Stimulated activated CD8-positive, alpha-beta memory T cell treated with anti-CD3 and anti-CD28 coated beads, Interleukin-15, amount 100 ng/mL, for 48 hours (primary cell): Measurements from ENCODE around the gene RGS4.
A peak's percentile ranks its signal among the peaks of the same experiment; 100 is the strongest.
"Not testable (repeated sequence)": the region's sequence is repeated elsewhere in the genome, so short reads cannot be mapped to it uniquely, and the experiment has no call there.

Experiments
- DNase-seq, 2 donors: peaks; one replicate each; pipeline ENCODE4 v3.0.0-alpha.2; 2020; ENCODE audit warnings: low read depth in 2 of 2

RGS4 gene

DNA sequence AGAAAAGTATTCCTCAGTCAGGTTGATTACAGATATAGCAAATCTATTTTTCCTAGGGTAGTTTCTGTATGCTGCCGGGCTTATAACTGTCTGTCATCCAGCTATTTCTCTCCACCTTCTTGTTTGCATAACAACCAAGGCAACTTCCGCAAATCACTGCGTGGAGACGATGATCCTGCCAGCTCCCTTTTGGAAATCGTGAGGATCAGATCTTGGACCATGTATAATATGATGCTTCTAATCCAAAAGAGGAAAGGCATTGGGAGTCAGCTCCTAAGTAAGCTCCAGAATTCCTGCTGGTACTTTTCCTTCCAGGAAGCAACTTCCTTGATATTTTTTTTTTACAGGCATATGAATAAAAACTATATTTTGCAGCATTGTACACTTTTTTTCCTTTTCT is 445 bp upstream of the RGS4 start:
- DNase-seq: no peak

DNA sequence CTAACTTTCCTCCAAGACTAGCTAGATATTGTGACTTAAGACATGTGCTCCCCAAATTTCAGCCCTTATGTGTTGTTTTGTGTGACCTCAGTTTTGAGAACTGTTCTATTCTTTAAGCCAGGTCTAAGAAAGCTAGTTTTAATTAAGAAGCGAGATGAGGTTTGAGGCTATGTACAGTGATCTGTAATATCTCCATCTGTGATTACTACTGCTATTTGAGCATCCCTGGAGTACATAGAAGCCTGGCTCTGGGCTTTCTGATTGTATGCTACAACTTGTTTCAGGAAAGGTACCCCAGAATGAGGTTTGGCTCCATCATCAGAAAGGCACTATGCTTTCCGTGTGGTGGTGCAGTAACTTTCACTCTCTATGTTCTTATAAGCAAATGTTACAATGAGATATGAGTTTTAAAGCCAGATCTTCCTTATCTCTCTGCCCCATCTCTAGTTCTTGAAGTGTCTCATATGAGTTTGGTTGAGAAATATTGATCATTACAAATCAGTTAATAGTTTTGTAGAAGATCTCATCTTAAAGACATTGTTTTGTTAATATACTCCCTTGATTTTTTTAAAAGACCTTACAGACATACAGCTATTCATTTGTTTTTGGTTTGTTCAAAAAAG is 605 bp downstream of the RGS4 start:
- no peak for DNase-seq

DNA sequence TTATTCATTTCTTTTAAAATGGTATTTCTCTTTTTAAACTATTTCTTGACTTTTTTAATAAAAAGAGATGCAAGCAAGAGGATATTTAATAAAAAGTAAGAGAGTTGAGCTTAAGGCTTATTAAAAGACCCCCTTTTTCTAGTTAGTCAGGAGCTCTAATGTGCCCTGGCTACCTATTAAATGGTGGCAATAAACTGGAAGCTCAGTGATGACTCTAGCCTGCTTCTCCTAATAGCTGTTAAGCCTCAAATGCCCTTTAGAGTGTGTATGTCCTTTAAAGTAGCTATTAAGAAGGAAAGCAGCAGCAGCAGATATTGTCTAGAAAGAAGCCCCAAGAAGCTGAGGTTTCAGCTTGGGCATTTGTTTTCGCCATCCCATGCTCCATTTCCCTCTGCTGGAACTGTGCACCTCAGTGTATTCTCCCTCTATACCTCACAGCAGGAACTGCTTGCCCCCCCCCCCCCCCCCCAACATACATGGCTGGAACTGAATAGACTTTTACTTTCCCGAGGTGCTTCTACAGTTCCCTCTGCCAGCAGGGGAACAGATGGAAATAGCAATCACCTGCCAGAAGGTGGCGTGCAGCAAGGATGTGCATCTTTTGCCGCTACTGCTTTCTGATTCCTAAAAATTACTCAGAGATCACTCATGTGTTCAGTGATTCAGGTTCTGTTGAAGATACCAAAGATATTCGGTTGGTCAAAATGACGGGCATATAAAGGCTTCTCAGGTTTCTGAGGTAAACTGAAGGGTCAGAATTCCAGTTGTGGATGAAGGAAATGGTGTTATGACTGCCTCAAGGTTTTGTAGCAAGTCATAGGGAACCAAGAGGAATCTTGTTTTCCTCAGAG is 2.5 kb downstream of the RGS4 start:
- peak in 1 of 2 donors; percentile 4 for DNase-seq

DNA sequence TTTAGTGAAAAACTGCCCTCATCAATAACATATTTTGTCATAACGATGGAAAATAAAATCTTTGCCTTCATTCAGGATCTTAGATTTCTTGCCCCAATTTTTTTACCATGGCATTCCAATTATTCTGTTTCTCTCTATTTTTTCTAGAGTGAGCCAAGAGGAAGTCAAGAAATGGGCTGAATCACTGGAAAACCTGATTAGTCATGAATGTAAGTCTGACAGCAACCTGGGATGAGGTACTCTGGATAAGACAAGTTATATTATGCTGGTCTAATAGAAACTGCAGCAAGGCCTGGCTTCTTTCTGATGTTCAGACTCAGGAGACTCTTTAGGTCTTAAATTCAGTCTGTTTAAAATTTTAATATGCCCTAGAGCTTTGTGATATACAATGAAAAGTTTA is 3.5 kb downstream of the RGS4 start:
- DNase-seq: no peak

DNA sequence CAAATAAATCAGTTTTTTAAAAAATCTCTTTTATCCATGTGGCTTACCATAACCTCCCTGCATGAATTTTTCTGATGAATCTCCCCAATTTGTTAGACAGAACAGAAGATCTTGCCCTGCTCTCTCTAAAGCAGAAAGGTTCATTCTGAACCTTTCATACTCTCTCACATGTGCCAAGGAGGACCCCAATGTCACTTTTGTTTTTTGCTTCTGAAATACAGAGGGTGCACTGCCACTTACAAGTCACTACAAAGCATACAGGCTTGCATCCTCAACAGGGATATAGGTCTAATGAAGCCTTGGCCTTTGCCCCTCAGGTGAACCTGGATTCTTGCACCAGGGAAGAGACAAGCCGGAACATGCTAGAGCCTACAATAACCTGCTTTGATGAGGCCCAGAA is 4.8 kb downstream of the RGS4 start:
- no peak for DNase-seq

DNA sequence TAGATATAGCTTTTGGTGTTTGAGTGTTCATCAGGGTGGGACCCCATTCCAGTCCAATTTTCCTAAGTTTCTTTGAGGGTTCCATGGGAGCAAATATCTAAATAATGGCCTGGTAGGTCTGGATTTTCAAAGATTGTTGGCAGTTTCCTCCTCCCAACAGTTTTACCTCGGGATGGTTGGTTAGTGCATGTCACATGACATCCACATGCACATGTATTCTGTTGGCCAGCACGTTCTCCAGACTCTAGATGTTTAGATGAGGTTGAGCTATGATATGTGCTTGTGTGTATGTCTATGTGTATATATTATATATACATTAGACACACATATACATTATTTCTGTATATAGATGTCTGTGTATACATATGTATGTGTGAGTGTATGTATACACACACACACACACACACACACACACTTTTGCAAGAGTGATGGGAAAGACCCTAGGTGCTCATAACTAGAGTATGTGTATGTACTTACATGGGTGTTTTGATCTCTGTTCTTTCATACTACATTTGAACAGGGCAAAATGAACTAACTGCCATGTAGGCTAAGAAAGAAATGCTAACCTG is 5.6 kb downstream of the RGS4 start:
- DNase-seq: no peak

DNA sequence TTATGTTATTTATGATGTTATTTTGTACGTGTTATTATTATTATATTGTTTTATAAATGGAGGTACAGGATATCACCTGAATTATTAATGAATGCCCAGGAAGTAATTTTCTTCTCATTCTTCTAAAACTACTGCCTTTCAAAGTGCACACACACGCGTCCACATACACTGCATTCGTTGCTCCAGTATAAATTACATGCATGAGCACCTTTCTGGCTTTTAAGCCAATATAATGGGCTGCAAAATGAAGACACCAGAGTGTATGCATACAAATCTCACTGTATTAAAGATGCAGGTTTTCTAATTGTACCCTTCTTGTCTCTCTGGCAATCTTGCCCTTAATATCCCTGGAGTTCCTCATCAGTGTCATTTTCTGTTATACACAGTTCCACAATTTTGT is 6.9 kb downstream of the RGS4 start:
- no peak for DNase-seq

DNA sequence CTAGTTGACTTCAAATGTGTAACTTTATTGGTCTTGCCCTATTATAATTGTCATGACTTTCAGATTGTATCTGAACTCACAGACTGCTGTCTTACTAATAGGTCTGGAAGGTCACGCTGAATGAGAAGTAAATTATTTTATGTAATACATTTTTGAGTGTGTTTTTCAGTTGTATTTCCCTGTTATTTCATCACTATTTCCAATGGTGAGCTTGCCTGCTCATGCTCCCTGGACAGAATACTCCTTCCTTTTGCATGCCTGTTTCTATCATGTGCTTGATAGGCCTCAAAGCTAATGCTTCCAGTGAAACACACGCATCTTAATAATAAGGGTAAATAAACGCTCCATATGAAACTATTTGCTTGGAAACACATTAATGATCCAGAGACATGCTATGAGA is 7.3 kb downstream of the RGS4 start:
- DNase-seq: no peak

DNA sequence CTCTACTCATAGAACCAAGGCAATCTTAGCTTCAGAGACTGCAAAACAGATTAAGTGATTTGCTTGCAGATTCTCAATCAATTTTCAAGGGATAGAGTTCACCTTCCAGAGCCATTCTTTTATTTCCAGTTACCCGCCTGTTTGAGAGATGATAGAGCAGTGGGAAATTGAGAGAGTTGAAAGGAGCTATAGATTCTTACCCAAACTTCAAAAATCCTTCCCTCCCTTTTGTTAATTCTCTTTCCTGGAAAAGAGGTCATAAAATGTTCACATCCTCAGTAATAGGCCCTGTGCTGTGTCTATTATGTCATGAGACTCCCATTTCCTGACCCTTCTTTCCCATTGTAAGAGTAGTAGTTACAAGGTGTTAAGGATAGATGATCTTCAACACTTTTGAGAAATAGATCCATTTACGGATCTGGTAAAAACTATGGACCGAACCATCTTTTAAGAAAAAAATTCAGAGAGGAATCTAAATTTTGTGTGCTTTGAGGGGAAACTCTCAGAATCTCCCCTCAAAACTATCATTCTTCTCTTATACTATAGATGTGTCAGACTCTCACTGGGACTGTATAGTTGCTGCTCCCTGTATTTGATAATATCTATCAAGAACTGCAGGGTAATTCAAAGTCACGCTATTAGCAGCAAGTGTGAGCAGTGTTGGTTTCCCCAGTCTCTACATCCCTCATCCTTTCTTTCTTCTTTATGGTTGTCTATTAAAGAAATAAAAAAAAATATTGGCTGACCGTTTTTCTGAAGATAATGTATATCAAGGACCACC is 8.0 kb downstream of the RGS4 start:
- DNase-seq: no peak

DNA sequence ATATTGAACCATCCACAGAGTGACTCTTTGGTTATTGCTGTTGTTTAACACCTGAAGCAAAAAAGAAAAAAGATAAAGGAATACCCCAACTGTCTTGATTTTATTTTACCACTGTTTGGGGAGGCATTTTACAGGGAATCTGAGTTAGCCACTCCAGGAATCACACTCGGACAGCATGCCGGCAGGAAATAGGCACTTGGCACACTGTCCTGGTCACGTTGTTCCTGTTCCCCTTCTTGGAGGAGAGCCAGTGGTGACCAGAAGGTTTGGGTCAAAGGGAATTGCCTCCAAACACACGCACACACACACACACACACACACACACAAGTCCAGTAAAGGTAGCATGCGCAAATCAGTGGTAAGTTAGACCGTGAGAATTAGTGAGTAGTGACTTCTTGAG is 13.8 kb downstream of the RGS4 start:
- DNase-seq: no peak

DNA sequence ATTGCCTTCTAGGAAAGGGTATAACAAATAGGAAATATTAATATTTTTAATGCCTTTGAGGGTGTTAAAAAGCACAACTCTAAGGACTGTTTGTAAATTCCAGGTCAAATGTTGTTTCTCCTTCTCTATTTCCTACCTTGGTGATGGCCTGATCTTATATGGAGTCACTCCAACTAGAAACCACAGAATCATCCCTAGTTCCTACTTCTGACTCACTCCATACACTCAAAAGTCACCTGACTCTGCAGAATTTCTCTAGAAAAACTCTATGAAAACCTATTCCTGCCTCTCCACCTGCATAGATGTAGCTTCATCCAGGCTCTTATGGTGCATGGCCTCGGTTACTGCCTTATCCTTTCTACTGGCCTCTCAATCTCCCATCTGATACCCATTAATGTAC is 14.5 kb downstream of the RGS4 start:
- no peak for DNase-seq

DNA sequence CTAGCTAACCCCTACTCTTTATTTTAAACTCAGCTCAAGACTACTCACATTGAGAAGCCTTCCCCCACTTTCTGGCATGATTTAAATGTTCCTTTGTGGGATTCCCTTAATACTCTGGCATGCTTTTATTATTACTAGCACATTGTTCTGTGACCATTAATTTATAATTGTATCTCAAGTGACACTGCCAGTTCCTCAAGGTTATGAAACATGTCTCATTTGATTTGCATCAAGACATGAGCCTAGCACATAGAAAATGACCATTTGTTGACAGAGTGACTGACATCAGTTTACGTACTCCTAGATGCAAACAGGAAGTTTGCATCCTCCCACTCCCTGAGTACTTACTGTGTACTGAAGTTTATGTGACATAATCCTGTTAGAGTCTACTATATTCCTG is 15.2 kb downstream of the RGS4 start:
- no peak for DNase-seq

DNA sequence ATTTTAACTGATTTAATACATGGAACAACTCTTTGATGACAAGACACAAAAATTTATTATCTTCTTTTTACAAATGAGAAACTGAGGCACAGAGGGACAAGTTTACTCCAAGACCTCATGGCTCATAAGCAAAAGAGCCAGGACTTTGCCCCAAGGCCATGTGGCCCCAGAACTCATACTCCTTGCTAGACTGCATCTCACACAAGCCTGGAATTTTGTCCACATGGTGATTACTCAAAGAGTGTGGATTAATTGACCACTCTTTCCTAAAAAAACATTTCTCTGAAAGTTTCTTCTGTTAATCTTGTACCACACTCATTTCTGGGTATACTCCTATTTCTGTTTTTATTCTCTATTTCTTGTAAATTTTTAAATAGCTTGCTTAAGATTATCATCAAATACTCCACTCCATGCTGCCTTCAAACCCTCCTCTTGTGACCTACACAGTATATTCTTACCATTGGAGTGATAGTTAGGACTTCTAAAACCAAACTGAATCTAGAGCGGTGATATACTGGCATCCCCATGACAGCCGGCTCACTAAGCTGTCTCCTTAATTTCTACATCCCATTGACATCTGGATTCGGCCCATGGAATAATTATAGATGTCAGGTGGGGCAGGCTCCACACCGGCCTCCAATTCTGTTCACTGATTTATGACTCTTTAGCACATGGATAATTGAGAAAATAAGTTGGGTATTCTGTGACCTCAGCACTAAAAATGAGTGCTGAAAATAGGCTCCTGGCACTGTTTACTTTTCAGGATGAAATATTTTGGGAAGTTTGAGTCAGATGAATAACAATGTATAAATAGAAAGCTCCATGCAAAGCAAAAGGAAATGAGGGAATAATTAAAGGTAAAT is 16.1 kb downstream of the RGS4 start:
- no peak for DNase-seq

DNA sequence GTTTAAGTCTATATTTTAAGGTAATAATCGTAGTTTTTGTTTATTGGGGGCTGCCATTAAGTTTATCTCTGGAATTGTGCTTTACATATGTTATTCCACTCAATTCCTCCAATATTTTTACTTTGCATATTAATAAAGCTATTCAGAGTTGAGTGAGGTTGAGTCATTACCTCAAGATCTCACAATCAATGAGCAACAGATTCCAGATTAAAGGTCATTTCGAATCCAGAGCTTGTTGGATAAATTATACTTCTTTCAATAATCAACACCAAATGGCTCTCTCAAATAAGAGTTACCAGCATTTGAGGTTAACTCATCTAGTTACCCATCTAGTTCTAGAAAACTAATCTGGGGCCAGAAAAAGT is 16.7 kb downstream of the RGS4 start:
- no peak for DNase-seq

DNA sequence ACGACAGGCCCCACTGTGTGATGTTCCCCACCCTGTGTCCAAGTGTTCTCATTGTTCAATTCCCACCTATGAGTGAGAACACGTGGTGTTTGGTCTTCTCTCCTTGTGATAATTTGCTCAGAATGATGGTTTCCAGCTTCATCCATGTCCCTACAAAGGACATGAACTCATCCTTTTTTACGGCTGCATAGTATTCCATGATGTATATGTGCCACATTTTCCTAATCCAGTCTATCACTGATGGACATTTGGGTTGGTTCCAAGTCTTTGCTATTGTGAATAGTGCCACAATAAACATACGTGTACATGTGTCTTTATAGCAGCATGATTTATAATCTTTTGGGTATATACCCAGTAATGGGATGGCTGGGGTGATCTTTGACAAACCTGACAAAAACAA is 20.0 kb downstream of the RGS4 start:
- not testable (repeated sequence) for DNase-seq

DNA sequence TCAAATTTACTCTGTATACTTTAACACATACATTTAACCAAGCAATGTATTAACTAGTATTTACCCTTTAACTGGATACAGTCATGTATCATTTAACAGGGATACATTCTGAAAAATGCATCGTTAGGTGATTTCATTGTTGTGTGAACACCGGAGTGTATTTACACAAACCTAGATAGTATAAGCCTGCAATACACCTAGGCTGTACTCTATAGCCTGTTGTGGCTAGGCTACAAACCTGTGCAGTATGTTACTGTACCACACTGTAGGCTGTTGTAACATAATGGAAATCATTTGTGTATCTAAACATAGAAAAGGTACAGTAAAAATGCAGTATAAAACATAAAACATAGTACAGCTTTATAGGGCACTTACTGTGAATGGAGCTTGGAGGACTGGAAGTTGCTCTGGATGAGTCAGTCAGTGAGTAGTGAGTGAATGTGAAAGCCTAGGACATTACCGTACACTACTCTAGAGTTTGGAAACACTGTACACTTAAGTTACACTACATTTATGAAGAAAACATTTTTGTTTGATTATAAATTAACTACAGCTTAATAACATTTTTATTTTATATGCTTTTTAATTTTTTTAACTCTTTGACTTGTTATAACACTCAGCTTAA is 21.3 kb downstream of the RGS4 start:
- no peak for DNase-seq

DNA sequence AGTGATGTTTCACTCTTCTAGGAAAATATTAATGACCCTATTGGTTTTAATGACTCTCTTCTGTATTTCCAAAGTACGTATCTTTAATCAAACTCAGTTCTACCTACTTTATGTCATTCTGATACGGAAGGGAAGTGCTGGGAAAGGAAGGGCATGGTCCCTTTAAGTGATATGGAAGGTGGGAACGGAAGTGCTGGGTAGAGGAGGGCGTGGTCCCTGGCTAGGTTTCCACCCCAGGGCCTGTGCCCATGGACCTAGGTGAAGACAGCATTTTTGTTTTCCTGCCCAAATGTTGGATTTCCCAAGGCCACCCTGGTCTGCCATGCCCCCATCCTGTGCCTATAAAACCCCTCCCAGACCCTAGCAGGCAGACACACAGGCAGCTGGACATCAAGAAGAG is 24.0 kb downstream of the RGS4 start:
- no peak for DNase-seq

DNA sequence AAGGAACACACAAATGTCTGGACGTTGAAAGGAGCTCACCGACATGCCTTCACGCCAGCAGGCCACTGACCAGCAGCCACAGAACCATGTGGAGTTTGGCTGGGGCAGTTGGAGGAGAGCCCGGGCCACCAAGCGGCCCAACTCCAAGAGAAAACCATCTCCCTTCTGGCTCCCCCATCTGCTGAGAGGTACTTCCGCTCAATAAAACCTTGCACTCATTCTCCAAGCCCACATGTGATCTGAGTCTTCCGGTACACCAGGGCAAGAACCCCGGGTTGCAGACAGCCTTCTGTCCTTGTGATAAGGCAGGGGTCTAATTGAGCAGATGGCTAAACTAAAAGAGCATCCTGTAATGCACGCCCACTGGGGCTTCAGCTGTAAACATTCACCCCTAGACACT is 24.4 kb downstream of the RGS4 start:
- DNase-seq: no peak

DNA sequence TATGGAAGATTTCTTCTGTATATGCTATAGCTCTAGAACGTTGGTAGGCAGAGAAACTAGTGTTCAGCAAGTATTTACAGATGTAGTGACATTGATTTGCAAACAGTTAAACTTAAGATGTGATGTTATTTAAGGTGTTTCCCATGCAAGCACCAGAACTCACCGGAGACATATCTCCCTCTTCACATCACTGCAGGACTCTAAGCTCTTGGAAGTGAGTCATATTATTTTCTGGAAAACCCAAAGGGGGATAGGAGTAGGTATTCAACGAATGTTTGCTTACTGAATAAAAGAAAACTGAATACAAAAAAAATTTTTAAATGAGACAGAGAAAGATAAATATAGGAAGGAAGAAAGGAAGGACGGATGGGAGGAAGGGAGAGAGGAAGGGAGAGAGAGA is 25.0 kb downstream of the RGS4 start:
- DNase-seq: no peak

DNA sequence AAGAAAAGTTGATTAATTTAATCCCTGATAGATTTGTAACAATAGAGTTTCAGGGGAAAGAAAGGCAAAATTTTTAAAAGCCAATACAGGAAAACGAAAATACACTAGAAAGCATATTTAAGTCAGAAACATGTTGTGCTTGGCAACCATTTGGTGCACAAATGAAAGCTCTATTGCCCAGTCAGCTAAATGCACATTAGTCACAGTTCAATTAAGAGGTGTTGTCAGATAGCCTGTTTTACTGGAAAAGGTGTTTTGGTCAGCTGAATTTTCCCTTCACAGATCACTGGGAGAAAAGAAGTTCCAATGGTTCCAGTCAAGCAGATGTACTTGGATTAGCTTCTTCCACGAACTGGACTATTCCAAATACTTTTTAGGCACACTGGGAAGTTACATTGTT is 25.4 kb downstream of the RGS4 start:
- no peak for DNase-seq

DNA sequence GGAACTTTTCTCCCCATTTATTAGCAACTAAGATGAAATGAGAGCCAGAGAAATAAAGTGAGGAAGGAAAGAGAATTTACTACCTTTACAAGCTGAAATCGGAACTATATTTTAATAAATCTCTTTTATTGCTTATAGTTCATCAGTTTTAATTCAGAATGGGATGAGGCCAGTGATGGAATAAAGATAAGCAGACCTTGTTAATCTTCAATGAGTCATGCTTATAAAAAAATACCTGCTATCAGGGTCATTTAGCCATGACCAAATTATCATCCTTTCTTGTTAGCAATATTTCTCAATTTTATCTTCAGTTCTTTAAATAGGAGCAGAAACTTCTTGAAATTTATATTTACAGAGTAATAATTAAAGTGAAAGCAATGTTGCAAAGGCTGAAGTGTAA is 26.1 kb downstream of the RGS4 start:
- DNase-seq: no peak
